GM12864 (cell line): ENCODE data around the gene GOLGA3.
"Not testable (repeated sequence)": the region's sequence is repeated elsewhere in the genome, so short reads cannot be mapped to it uniquely, and the experiment has no call there.

Experiments used
- DNase-seq: peaks from one replicate; pipeline ENCODE4 v3.0.0-alpha.2; 2011; ENCODE audit warnings: low read depth
- H3K4me3 ChIP-seq: 2 replicates; pipeline ENCODE4 v1.5.1; 2011; ENCODE audit warnings: mild to moderate bottlenecking, low read depth, low read length, control low read depth
- TF ChIP-seq, protein P1 (sequence below): IDR thresholded peaks from 2 replicates; pipeline ENCODE4 v1.5.1; 2011; ENCODE audit warnings: low read depth, mild to moderate bottlenecking, moderate library complexity, low read length, control low read depth, inconsistent platforms; ENCODE audit errors: missing control alignments

The GOLGA3 gene, protein sequence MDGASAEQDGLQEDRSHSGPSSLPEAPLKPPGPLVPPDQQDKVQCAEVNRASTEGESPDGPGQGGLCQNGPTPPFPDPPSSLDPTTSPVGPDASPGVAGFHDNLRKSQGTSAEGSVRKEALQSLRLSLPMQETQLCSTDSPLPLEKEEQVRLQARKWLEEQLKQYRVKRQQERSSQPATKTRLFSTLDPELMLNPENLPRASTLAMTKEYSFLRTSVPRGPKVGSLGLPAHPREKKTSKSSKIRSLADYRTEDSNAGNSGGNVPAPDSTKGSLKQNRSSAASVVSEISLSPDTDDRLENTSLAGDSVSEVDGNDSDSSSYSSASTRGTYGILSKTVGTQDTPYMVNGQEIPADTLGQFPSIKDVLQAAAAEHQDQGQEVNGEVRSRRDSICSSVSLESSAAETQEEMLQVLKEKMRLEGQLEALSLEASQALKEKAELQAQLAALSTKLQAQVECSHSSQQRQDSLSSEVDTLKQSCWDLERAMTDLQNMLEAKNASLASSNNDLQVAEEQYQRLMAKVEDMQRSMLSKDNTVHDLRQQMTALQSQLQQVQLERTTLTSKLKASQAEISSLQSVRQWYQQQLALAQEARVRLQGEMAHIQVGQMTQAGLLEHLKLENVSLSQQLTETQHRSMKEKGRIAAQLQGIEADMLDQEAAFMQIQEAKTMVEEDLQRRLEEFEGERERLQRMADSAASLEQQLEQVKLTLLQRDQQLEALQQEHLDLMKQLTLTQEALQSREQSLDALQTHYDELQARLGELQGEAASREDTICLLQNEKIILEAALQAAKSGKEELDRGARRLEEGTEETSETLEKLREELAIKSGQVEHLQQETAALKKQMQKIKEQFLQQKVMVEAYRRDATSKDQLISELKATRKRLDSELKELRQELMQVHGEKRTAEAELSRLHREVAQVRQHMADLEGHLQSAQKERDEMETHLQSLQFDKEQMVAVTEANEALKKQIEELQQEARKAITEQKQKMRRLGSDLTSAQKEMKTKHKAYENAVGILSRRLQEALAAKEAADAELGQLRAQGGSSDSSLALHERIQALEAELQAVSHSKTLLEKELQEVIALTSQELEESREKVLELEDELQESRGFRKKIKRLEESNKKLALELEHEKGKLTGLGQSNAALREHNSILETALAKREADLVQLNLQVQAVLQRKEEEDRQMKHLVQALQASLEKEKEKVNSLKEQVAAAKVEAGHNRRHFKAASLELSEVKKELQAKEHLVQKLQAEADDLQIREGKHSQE (N-terminal part only)

DNA sequence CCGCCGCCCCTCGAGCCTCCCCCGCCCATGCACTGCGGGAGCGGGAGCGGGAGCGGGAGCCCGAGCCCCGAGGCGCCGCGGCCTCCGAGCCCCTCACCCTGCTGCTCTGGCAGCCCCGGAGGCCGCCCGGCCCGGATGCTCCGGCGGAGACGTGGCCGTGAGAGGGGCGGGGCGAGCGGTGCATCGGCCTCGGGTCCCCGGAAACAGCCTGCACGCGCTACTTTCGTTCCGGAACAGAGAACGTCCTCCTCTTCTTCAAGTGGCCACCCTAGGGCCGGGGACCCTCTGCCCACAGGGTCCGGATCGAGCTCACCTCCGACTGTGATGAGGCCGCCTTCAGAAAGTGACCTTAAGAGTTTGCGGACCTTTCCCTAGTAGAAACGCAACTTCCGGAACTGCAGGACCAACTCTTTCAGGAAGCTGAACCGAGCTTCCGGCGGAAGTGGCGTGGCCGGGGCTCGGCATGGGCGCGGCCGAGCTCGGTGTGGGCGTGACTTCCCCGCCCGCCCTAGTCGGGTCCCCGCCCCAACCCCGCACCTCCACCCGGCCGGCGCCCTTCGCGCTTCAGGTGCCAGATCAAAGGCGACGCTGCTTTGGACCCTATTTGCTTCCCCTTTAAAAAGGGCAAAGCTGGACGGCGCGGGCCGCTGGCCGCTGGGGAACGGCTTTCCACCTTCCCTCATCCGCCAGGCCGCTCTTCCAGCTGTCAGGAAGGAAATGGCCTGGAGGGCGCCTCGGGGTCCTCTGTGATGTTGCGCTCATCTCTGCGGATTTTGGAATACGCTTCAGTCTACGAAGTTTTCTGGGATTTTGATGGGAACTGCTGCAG is at the start of gene GOLGA3:
Gene GOLGA3, minus strand, starts transcription at position 164 of the 829 bp plus-strand sequence. CDS start 6,741 bp downstream, outside the sequence.
- peak; percentile 85 for DNase-seq
- H3K4me3 ChIP-seq: peak within 1 kb of the TSS; percentile 78
- TF ChIP-seq, protein P1, sequence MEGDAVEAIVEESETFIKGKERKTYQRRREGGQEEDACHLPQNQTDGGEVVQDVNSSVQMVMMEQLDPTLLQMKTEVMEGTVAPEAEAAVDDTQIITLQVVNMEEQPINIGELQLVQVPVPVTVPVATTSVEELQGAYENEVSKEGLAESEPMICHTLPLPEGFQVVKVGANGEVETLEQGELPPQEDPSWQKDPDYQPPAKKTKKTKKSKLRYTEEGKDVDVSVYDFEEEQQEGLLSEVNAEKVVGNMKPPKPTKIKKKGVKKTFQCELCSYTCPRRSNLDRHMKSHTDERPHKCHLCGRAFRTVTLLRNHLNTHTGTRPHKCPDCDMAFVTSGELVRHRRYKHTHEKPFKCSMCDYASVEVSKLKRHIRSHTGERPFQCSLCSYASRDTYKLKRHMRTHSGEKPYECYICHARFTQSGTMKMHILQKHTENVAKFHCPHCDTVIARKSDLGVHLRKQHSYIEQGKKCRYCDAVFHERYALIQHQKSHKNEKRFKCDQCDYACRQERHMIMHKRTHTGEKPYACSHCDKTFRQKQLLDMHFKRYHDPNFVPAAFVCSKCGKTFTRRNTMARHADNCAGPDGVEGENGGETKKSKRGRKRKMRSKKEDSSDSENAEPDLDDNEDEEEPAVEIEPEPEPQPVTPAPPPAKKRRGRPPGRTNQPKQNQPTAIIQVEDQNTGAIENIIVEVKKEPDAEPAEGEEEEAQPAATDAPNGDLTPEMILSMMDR: no peak

DNA sequence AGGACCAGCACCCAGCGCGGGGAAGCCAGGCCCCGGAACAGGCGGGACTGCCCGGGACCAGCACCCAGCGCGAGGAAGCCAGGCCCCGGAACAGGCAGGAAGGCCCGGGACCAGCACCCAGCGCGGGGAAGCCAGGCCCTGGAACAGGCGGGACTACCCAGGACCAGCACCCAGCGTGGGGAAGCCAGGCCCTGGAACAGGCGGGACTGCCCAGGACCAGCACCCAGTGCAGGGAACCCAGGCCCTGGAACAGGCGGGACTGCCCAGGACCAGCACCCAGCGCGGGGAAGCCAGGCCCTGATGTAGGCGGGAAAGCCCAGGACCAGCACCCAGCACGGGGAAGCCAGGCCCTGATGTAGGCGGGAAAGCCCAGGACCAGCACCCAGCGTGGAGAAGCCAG is 46.0 kb upstream of the GOLGA3 start:
- H3K4me3 ChIP-seq, DNase-seq: not testable (repeated sequence)

DNA sequence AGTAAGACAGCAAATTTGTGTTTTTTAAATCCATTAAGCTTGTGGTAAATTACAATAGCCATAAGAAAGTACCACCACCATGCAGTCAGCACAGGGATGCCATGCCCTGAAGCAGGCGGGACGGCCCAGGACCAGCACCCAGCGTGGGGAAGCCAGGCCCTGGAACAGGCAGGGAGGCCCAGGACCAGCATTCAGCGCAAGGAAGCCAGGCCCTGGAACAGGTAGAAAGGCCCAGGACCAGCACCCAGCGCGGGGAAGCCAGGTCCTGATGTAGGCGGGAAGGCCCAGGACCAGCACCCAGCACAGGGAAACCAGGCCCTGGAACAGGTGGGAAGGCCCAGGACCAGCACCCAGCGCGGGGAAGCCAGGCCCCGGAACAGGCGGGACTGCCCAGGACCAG is 45.5 kb upstream of the GOLGA3 start:
- TF ChIP-seq, protein P1: no peak
- DNase-seq: no peak
- H3K4me3 ChIP-seq: no peak overlapping the region

DNA sequence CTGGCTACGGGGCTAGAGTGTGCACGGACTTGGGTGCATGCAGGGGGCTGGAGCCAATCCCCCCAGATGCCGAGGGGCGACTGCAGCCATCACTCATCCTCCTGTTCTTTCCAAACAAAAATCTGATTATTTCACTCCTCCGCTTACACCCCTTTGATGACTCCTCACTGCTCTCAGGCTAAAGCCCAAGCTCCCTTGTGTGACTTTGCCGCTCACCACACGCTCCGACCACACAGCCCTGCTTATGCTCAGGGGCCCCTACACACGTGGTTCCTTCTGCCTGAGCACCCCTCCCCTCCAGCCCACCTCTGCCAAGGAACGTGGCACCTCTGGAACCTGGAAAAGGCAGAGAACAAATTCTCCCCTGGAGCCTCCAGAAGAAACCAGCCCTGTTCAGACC is 45.1 kb upstream of the GOLGA3 start:
- no peak for DNase-seq
- TF ChIP-seq, protein P1: no peak
- no peak overlapping the region for H3K4me3 ChIP-seq

DNA sequence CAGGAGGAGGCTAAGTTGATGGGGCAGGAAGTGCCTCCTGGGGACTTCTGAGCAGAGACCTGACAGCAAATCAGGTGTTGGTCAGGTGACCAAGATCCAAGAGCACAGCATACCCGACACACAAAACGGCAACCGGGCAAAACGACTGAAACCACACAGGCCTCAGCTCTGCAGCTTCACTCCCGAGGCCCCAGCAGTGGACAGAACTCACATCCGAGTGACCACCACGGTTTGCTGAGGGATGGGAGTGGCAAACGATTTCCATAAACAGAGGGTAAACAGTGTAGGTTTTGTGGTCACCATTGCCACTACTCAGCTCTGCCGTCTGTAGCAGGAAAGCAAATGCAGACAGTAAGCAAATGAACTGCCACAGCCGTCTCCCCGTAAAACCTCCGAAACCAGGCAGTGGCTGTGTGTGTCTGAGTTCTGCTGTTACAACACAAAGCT is 44.3 kb upstream of the GOLGA3 start:
- TF ChIP-seq, protein P1: no peak
- no peak overlapping the region for H3K4me3 ChIP-seq
- no peak for DNase-seq

DNA sequence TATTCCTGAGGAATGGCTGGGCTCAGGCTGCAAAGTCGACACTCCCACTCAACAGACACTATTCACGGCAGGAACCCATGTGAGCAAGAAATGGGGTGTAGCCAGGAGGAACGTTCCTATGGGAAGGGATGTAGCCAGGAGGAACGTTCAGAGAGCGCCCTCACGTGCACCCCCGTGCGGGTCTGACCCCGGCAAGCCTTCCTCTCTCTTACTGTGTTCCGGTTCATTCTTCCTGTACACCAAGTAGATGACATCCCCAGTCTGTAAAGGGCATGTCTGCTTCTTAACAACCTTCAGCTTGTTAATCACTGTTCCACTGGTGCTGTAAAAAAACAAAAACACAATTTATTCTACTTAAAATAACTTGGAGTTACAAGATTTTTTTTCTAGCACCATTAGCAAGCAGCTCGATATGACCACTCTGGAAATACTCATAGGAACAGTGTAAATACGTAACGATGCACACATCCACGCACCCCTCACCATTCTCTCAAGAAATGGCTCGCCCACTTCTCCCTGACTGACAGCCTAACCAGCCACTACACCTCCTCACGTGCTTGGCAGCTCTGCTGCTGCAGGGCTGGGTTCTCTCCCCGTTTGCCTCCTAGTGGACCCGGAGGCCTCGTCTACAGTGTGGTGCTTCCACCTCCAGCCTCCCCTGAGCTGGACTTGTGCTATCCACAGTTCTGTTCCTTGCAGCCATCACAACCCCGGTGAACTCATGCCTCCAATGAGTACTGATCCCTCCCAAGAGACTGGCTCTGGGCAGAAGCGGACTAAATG is 43.6 kb upstream of the GOLGA3 start:
- TF ChIP-seq, protein P1: no peak

More for the DNA sequence above, 43.6 kb upstream of the GOLGA3 start:
- no peak overlapping the region for H3K4me3 ChIP-seq
- DNase-seq: no peak
